Fibroblast of peridontal ligament (primary cell): ENCODE data around the gene PHB1.
"Not testable (repeated sequence)": the region's sequence is repeated elsewhere in the genome, so short reads cannot be mapped to it uniquely, and the experiment has no call there.

ENCODE experiments used
- DNase-seq: peaks from one replicate; pipeline ENCODE4 v3.0.0-alpha.2; 2010; ENCODE audit errors: extremely low read depth

PHB1 gene

DNA sequence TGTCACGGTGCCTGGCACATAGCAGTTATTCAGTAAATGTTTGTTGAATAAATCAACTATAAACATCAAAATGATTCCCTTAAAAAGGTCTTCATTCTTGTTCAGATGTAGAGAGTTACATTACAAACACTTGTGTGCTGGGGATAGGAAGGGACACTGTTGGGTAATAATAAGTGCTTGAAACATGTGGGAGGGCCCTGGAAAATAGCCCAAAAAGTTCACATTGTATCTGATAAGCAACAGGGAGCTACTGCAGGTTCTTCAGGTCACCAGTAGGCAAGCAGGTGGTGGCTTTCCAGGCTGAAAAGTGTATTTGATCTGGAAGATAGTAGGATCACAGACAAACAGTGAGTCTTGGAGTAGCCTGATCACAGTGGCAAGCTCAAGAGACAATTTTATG is 33.6 kb downstream of the PHB1 start:
- no peak for DNase-seq

DNA sequence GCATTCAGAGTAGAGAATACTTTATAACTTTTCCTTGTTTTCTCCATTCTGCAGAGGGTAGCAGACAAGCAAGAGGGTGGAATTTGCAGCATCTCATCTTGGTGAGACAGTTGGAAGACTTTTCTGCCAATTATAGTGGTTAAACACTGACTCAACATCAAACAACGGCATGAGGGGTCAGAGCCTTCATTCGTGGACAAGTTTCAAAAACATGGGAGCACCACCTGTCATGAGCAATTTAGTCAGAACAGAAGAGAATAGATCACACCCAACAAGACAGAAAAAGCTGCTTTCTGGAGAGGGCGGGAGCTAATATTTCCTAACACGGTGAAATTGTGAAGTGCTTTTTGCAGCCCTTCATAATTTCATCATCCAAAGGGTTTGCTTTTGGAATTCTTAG is 34.8 kb downstream of the PHB1 start:
- DNase-seq, result no peak

DNA sequence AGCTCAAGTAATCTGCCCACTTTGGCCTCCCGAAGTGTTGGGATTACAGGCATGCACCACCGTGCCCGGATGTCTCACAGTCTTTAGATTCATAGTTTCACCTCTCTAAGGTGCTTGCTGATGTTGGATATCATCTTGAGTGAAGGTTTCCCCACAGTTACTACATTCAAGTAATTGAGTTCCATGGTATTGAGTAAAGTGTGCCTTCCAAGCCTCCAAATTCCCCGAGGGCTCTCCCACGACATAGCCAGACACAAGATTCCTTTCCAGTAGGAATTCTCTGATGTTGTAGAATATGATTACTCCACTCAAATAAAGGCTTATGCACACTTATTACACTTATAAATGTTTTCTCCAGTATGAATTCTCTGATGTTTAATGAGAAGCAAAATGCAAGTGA is 36.4 kb downstream of the PHB1 start:
- DNase-seq, result no peak

GRCh38 chr17:49375544-49375943 is 39.1 kb downstream of the PHB1 start:
- DNase-seq, result no peak

- DNase-seq, result no peak
Measured at GRCh38 chr17:49373115-49373514, 41.6 kb downstream of the PHB1 start.

- DNase-seq, result no peak
Measured at GRCh38 chr17:49372425-49372824, 42.3 kb downstream of the PHB1 start.

DNA sequence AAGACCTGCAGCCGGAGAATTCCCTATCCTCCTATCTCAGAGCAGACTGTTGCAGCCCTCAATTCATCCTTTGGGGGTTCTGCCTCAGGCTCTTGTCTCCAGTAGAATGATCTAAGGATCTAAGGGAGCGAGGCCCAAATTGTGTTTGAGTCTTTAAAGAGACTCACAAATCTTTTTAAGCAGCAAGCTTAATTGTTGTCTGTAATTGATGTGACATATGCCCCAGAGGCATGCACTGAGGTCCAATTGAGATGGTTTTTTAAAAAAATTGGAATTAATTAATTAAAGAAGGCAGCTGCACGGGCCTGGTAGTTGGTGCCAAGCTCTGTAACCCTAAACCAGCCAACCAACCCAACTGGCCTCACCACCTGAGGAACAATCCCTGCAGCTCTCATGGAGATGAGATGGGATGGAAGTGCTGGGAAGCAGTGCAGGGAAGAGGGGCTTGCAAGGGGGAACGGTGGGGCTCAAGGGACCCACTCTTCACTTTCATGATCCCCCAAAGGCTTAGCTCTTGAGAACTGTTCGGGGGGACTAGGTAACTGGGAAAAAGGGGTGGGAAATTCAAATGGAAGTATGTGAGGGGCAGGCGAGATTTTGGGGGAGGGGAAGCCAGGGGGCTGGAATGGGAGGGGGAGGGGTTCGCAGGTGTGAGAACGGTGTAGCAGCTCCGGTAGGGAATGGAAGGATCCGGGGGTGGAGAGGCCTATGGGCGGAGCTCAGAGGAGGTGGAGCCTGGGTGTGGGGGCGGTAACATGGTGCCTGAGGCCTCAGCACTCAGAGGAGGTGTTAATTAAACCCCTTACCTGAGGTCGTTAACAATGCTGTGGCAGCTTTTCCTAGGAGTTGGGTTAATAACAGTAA is 43.5 kb downstream of the PHB1 start:
- DNase-seq, result no peak

GRCh38 chr17:49369760-49370159 is 44.9 kb downstream of the PHB1 start:
- DNase-seq, result no peak

GRCh38 chr17:49369089-49369488 is 45.6 kb downstream of the PHB1 start:
- DNase-seq, result no peak

DNA sequence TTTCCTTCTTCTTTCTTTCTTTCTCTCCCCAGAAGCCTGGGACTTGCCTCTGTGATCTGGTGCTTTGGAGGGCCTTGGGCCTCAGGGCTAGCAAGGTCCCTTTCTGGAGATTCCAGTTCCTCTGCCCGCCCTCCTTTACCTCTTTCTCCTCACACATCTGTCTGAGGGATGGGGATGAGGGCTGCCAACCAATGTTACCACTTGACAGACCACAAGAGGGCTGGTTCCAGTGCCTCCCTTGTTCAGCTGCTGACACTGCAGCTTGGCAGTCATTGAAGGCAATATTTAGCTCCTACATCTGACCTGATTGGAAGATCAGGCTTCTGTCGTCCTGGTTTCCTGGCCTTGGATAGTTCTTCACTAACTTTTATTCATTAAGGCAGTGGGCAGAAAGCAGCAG is 49.0 kb downstream of the PHB1 start:
- peak; percentile 30 for DNase-seq

- not testable (repeated sequence) for DNase-seq
Measured at GRCh38 chr17:49365126-49365525, 49.6 kb downstream of the PHB1 start.

- no peak for DNase-seq
Measured at GRCh38 chr17:49364119-49364518, 50.6 kb downstream of the PHB1 start.

DNA sequence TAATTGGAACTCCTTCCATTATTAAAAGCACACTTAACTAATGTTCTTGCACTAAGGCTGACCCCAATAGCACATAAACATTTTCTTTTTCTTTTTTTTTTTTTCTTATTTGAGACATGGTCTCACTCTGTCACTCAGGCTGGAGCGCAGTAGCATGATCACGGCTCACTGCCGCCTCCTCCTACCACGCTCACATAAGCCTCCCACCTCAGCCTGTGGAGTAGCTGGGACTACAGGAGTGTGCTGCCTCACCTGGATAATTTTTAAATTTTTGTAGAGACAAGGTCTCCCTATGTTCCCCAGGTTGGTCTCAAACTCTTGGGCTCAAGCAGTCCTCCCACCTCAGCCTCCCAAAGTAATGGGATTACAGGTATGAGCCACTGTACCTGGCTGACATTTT is 51.4 kb downstream of the PHB1 start:
- no peak for DNase-seq

DNA sequence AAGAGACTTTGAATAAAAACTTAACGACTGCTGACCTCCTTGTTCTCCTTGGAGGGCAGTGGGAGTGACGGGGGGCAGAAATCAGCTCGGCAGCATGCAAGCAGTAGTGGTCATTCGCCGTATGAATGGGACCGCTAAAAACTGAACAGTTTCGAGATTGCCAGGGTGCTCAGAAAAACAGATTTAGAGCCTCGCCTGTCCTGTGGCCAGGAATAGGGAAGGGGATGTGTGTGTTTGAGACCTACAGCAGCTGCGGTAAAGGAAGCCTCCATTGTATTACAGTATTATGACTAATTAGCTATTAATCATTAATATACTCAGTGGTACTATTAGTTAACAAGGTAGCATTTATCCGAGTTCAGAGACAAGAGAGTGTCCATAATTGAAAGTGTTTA is 52.0 kb downstream of the PHB1 start:
- no peak for DNase-seq

- peak; percentile 68 for DNase-seq
Measured at GRCh38 chr17:49361902-49362722, 52.6 kb downstream of the PHB1 start, which contains the start of gene ZNF652. TSS of gene ZNF652 (minus strand) at chr17:49362250. CDS start at chr17:49317725, 44,525 bp downstream.

- peak; percentile 19 for DNase-seq
Measured at GRCh38 chr17:49361129-49361901, 53.4 kb downstream of the PHB1 start.

DNA sequence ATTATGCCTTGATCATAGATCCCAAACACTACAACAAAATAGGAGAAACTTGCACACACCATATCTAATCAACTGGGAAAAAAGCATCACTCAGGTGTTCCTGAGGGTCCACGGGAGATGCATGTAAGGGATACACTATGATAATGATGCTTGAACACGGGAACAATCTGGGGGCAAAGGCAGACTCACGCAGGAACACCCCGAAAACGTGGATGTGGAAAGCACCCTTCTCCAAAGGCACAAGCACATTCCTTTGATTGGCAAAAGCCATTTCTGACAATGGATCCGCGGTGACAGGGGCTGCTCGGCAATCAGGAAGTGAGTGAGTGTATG is 53.9 kb downstream of the PHB1 start:
- no peak for DNase-seq

GRCh38 chr17:49359990-49360795 is 54.5 kb downstream of the PHB1 start:
- DNase-seq, result peak; percentile 19

GRCh38 chr17:49358641-49359247 is 55.9 kb downstream of the PHB1 start:
- peak; percentile 21 for DNase-seq

- no peak for DNase-seq
Measured at GRCh38 chr17:49357516-49357915, 57.2 kb downstream of the PHB1 start.

GRCh38 chr17:49356320-49356719 is 58.4 kb downstream of the PHB1 start:
- DNase-seq, result no peak
